Large intestine (tissue), 3 donors: Measurements from ENCODE around the gene CELF2. TPM values are rescaled to one million over a fixed set of nuclear protein-coding genes. Genes with fewer than 3 reads are reported as not detected.

Experiments
- DNase-seq, 2 donors: peaks; one replicate each; pipeline versions ENCODE4 v3.0.0 to v3.0.0-alpha.2; 2013
- H3K27ac ChIP-seq: one replicate; pipeline ENCODE4 v1.5.1; 2013; ENCODE audit warnings: low read length
- H3K27me3 ChIP-seq: 2 replicates; pipeline ENCODE4 v1.6.1; 2013; ENCODE audit warnings: low read length; ENCODE audit not compliant: control insufficient read depth, insufficient read depth
- H3K36me3 ChIP-seq: 2 replicates; pipeline ENCODE4 v1.6.1; 2013; ENCODE audit warnings: low read length; ENCODE audit not compliant: control insufficient read depth, insufficient read depth
- H3K4me1 ChIP-seq: one replicate; pipeline ENCODE4 v1.6.1; 2013; ENCODE audit warnings: low read length; ENCODE audit not compliant: control insufficient read depth, insufficient read depth
- H3K4me3 ChIP-seq: one replicate; pipeline ENCODE4 v1.5.1; 2013; ENCODE audit warnings: low read length
- H3K9me3 ChIP-seq: one replicate; pipeline ENCODE4 v1.6.1; 2013; ENCODE audit warnings: mild to moderate bottlenecking, low read depth, low read length, moderate library complexity; ENCODE audit not compliant: control insufficient read depth
- WGBS: methylation state at CpG from one replicate; pipeline ENCODE4 v1.1.5; 2013; ENCODE audit warnings: low lambda C conversion rate; ENCODE audit not compliant: insufficient coverage; 5-methylcytosine and 5-hydroxymethylcytosine counted together
- polyA plus RNA-seq: library from polyadenylated mRNA; unstranded; fragments of 120-200 nt; gene quantifications from one replicate; pipeline ENCODE4 v1.2.1, GENCODE V29; 2013

Gene CELF2
- polyA plus RNA-seq, 1 donor = 14.9 TPM

DNA sequence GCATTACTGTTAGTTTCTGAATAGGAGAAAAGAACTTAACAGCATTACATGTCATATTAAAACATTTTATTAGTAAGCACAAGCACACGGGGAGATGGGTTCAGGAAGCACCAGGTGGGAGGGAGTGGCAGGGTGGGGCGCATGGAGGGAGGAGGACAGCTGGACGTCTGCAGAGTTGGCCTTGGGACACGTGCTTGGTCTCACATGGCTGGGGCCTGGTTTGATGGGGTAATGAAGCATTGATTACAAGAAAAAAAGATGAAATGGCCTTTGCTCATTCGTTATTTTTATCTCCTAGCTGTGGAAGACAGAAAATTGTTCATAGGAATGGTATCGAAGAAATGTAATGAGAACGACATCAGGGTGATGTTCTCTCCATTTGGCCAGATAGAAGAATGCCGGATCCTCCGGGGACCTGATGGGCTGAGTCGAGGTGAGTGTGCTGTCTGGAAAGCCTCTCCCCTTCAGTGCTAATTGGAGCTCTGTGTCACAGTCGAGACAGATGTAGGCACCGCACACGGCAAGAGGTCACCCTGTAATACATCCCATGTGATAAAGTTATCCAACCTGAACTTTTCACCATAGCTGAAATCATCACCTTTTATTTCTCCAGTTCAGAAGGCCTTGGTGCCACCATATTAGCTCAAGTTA lies 239.9 kb downstream of the CELF2 start:
- Histone ChIP-seq H3K4me1 (no peaks in the 10 kb centered on the region), H3K9me3 (no peaks in the 10 kb centered on the region), H3K4me3 (no peak overlapping the region), H3K36me3 (peaks cover 2% of the 10 kb centered on the region), H3K27ac (no peak overlapping the region), H3K27me3 (no peaks in the 10 kb centered on the region)
- DNase-seq = no peak
- WGBS = 95% methylated on average over 2 of the region's 13 CpGs

DNA sequence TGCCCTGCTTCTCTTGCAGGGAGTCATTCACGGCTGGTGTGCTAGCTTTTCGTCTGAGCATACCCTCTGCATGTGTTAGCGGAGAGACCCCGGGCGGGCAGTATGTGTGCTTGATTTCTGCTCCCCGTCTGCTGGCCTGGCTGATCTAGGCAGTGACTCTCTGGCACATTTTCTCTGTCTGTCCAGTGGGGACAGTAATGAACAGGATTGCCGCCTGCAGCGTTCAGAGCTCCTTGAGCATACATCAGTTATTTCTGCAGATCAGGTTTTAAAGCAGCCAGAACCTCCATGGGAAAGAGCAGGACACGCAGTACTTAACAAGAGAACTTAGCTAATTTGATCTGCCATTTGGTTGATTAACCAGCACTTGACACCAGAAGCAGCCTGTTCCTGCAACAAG lies 242.5 kb downstream of the CELF2 start:
- no peak for DNase-seq
- no peaks in the 10 kb centered on the region for H3K27me3 ChIP-seq
- no peak overlapping the region for H3K4me3 ChIP-seq
- WGBS = no CpG with 5 or more reads among the region's 9 CpGs
- H3K4me1 ChIP-seq = no peaks in the 10 kb centered on the region
- H3K36me3 ChIP-seq = peaks cover 2% of the 10 kb centered on the region
- no peak overlapping the region for H3K27ac ChIP-seq
- no peaks in the 10 kb centered on the region for H3K9me3 ChIP-seq

DNA sequence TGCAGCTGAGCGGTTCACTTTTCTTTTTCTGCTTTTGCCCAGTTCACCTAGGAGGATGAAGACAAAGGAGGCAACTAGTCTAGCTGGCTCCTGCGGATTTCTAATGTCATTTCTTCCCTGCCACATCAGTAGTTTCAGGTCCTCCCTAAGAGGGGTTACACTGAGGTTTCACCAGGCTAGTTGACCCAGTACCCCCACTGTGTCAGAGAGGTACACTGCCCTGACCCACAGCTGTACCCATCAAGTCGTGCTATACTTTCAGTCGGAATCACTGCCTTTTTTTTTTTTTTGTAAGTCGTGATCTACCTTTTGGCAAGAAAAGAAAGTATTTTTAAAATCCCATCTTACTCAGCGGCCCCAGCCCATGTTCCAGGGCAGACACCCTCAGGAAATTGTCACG lies 243.5 kb downstream of the CELF2 start:
- WGBS = no CpG with 5 or more reads among the region's 7 CpGs
- H3K27me3 ChIP-seq = no peaks in the 10 kb centered on the region
- H3K27ac ChIP-seq = no peak overlapping the region
- H3K36me3 ChIP-seq = peaks cover 2% of the 10 kb centered on the region
- H3K4me3 ChIP-seq = no peak overlapping the region
- DNase-seq = no peak
- H3K9me3 ChIP-seq = no peaks in the 10 kb centered on the region
- H3K4me1 ChIP-seq = no peaks in the 10 kb centered on the region

DNA sequence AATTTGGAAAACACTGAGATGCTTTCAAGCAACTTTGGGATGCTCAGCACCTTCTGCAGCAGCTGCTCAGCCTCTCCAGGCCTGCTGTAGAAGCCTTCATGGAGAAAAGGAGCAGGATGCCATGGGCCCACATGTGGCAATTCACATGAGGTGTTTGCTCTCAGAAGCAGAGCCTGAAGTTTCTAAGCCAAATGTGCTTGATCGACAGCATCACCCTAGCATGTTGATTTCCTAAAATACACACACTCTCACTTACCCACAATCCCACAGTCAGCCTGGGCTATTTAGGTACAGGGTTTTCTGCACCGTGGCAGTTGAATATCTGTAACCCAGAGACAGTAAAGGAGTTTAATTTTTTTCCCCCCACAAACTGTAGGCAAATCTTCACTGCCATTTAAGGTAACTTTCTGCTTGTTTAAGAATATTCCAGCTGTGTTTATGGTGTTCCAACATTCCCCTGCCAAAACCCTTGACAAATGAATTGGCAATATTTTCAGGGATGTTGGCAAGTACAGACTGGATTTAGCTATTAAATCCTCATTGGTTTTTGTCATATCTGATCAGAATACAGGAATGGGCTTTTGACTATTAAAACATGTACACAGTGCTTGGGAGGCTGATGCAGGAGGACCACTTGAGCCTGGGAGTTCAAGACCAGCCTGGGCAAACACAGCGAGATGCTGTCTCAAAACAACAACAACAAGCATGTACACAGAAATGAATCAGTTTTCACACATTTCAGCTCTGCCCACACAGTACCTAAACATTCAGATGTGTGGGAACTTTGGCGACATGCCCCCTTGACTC lies 244.2 kb downstream of the CELF2 start:
- no peaks in the 10 kb centered on the region for H3K9me3 ChIP-seq
- DNase-seq = peak in 1 of 2 donors; percentile 4
- 80% methylated on average over 1 of the region's 4 CpGs for WGBS
- no peak overlapping the region for H3K4me3 ChIP-seq
- H3K27ac ChIP-seq = no peak overlapping the region
- H3K36me3 ChIP-seq = peaks cover 2% of the 10 kb centered on the region
- no peaks in the 10 kb centered on the region for H3K4me1 ChIP-seq
- no peaks in the 10 kb centered on the region for H3K27me3 ChIP-seq

DNA sequence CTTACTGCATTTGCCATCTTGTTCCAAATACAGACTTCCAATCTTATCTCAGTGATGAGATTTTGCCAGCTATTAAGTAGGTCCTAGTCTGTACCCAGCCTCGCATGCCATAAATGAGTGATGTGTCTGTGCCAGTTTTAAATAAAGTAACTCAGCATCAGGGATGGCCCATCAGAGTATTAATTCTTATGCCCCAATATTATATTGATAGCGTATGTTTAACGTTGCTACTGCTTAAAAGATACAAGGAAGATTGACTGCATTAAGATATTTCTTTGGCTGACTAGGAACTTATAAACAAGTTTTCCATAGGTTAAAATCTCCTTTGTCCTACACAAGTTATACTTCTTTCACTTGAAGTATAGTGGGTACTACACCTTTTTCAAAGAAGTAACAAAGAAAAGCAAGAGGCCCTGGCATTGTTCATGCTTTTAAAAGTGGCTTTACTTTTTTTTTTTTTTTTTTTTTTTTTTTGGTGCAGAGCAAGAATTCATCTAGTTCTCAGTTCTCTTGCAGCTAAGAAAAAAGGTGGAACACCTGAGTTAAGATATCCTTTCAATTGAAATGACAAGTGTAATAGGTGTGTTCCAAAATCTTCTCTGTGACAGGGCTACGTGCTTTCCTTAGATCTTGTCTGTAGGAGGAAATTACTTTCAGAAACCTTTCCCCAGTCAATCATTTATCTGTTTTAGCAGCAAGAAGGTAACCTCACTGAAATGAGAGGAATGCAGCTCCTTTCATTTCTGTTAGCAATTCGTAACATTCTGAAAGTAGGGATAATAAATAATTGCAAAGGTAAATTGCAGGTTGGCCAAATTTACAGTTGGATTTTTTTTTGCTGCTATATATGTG lies 245.0 kb downstream of the CELF2 start:
- Histone ChIP-seq H3K27me3 (no peaks in the 10 kb centered on the region), H3K36me3 (peaks cover 2% of the 10 kb centered on the region), H3K27ac (no peak overlapping the region), H3K4me3 (no peak overlapping the region), H3K9me3 (no peaks in the 10 kb centered on the region), H3K4me1 (no peaks in the 10 kb centered on the region)
- DNase-seq = no peak
- 100% methylated on average over 2 of the region's 5 CpGs for WGBS

DNA sequence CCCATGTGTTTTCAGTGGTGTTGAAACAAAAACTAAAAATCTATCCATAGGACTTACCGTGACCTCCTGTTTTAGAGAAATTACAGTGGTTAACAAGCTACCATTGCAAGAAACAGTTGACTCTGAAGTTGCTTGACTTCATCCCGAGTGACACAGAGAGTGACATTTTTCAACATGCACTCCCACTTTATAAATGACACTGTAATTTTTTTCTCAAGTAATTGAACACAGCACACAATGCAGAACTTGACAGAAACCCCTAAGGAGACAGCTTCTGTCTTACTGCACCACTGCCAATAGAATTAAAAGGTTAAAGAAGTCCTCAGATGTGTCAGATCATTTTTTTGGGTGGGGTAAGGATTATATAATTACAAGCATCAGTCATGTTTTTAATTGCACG lies 246.1 kb downstream of the CELF2 start:
- Histone ChIP-seq H3K27ac (no peak overlapping the region), H3K4me1 (no peaks in the 10 kb centered on the region), H3K27me3 (no peaks in the 10 kb centered on the region), H3K4me3 (no peak overlapping the region), H3K36me3 (no peaks in the 10 kb centered on the region), H3K9me3 (no peaks in the 10 kb centered on the region)
- DNase-seq = no peak
- 94% methylated on average over 2 of the region's 3 CpGs for WGBS

DNA sequence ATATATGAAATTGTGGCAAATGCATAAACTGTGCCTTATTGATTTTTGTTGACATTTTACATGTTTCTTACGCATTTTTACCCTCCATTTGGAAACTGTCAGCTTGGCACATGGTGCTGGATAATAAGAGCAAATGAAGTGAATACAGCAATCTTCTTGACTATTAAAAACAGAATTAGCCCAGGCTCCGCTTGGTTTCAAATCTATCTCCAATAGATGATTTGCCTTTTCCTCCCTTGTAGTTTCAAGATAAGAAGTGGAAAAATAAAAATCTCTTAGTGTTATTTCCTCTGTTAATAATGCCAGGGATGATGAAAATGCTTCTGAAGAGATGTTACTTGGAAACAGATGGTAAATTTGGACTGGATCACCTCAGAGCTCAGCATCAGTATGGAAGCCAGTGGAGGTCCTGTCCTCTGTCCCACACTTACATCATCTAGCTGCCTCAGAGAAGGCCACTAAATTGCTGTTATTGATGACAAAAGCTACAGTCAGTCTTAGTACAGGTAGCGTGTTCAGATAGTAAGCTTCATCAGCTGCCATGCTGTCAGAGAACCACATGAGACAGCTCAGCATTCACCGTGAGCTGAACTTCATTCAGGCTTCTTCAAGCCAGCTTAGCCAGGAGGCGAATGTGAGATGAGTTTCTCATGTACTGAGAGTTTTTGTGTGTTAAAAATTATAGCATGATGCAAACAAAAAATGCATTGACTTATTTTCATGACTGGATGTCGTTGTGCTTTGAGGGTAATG lies 246.8 kb downstream of the CELF2 start:
- no peaks in the 10 kb centered on the region for H3K36me3 ChIP-seq
- no peak for DNase-seq
- H3K9me3 ChIP-seq = no peaks in the 10 kb centered on the region
- no peaks in the 10 kb centered on the region for H3K27me3 ChIP-seq
- no peak overlapping the region for H3K27ac ChIP-seq
- no peaks in the 10 kb centered on the region for H3K4me1 ChIP-seq
- no peak overlapping the region for H3K4me3 ChIP-seq
- WGBS = 100% methylated on average over 1 of the region's 6 CpGs

DNA sequence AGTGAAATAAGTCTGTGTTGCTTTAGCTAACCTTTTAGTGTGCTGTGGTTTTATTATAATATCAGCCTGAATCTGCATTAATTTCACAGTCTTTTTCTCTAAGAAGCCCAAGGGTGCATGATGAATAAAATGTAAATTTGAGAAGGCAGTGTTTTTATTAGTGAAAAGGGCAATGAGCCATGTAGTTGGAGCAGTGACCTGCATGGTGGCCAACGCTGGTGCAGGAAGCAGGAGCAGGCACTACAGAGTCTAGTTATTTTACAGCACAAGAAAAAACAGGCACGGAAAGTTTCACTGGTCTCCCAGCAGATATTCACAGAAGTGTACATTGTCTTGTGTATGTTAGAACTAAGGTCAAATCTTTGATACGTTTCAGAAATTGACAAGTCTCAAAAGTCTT lies 247.8 kb downstream of the CELF2 start:
- peaks cover 5% of the 10 kb centered on the region for H3K4me1 ChIP-seq
- no peak for DNase-seq
- no peak overlapping the region for H3K4me3 ChIP-seq
- WGBS = no CpG with 5 or more reads among the region's 3 CpGs
- H3K36me3 ChIP-seq = no peaks in the 10 kb centered on the region
- H3K27me3 ChIP-seq = no peaks in the 10 kb centered on the region
- H3K9me3 ChIP-seq = no peaks in the 10 kb centered on the region
- no peak overlapping the region for H3K27ac ChIP-seq

DNA sequence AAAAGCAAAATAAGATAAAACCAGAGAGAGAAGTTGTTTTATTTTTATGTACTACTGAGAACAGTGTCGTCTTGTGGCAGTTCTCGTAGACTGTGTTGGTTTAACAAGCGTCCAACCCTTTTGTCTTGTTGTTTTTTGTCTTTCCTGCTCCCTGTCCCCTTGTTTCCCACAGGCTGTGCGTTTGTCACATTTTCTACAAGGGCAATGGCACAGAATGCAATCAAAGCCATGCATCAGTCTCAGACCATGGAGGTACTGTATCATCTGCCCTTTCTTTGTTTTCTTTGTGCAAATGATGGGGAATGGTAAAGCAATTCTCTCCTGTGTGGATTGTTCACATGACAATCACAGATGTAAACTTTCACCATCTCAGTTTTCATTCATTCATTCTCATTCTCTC lies 248.8 kb downstream of the CELF2 start:
- H3K27me3 ChIP-seq = no peaks in the 10 kb centered on the region
- no peaks in the 10 kb centered on the region for H3K36me3 ChIP-seq
- DNase-seq = no peak
- H3K4me1 ChIP-seq = peaks cover 5% of the 10 kb centered on the region
- H3K4me3 ChIP-seq = no peak overlapping the region
- 76% methylated on average over 4 of the region's 4 CpGs for WGBS
- no peaks in the 10 kb centered on the region for H3K9me3 ChIP-seq
- no peak overlapping the region for H3K27ac ChIP-seq
